Osteocyte (in vitro differentiated cells): ENCODE results near the gene ZNF576. TPM values are rescaled to one million over a fixed set of nuclear protein-coding genes. Genes with fewer than 3 reads are reported as not detected.
"Not testable (repeated sequence)": the region's sequence is repeated elsewhere in the genome, so short reads cannot be mapped to it uniquely, and the experiment has no call there.

ENCODE experiments used
- DNase-seq: peaks from one replicate; pipeline ENCODE4 v3.0.0; 2021; ENCODE audit warnings: mixed read lengths; ENCODE audit not compliant: unreplicated experiment; ENCODE audit errors: extremely low spot score
- H3K27ac Mint-ChIP-seq: one replicate; pipeline ENCODE4 v1.8.0; 2021; ENCODE audit warnings: mild to moderate bottlenecking, mixed read lengths; ENCODE audit not compliant: unreplicated experiment
- H3K27me3 Mint-ChIP-seq: one replicate; pipeline ENCODE4 v1.8.0; 2021; ENCODE audit warnings: mixed read lengths; ENCODE audit not compliant: unreplicated experiment
- H3K36me3 Mint-ChIP-seq: one replicate; pipeline ENCODE4 v1.8.0; 2021; ENCODE audit warnings: mixed read lengths; ENCODE audit not compliant: unreplicated experiment
- H3K4me1 Mint-ChIP-seq: one replicate; pipeline ENCODE4 v1.8.0; 2021; ENCODE audit warnings: mixed read lengths; ENCODE audit not compliant: unreplicated experiment
- H3K4me3 Mint-ChIP-seq: one replicate; pipeline ENCODE4 v1.8.0; 2021; ENCODE audit warnings: mild to moderate bottlenecking, moderate library complexity, mixed read lengths; ENCODE audit not compliant: unreplicated experiment
- H3K9me3 Mint-ChIP-seq: one replicate; pipeline ENCODE4 v1.8.0; 2021; ENCODE audit warnings: mixed read lengths; ENCODE audit not compliant: unreplicated experiment
- total RNA-seq: library from RNA; stranded (reverse); gene quantifications from 2 replicates; pipeline ENCODE4 v1.2.1, GENCODE V29; 2021
- TF ChIP-seq, protein P1 (sequence below): fragments of 200-600 bp; sonication (generic); IDR thresholded peaks from 2 replicates; pipeline ENCODE4 v1.5.0; 2021; ENCODE audit warnings: antibody characterized with exemption, mild to moderate bottlenecking, moderate library complexity

Gene ZNF576
- total RNA-seq, 1 donor from 2014 or later, result 13.2 TPM

DNA sequence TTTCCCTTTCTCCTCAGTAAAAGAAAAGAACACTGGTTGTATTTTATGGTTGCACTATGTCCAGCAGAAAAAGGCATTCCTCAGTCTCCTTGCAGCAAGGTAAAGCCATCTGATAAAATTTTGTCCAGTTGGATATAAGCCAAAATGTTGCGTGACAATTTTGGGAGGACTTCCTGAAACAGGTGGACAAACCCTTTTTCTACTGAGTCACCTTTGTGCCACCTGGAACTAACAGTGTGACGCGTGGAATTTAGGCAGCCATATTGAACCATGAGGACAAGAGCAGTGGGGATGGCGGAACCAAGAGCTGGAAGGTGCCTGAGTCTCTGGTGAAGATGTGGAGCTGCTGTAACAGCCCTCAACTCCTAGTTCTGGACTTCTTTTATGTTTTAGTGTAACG lies 35.1 kb downstream of the ZNF576 start:
- H3K4me3 Mint-ChIP-seq, result no peak overlapping the region
- no peaks in the 10 kb centered on the region for H3K9me3 Mint-ChIP-seq
- peaks cover 7% of the 10 kb centered on the region for H3K4me1 Mint-ChIP-seq
- TF ChIP-seq, protein P1, sequence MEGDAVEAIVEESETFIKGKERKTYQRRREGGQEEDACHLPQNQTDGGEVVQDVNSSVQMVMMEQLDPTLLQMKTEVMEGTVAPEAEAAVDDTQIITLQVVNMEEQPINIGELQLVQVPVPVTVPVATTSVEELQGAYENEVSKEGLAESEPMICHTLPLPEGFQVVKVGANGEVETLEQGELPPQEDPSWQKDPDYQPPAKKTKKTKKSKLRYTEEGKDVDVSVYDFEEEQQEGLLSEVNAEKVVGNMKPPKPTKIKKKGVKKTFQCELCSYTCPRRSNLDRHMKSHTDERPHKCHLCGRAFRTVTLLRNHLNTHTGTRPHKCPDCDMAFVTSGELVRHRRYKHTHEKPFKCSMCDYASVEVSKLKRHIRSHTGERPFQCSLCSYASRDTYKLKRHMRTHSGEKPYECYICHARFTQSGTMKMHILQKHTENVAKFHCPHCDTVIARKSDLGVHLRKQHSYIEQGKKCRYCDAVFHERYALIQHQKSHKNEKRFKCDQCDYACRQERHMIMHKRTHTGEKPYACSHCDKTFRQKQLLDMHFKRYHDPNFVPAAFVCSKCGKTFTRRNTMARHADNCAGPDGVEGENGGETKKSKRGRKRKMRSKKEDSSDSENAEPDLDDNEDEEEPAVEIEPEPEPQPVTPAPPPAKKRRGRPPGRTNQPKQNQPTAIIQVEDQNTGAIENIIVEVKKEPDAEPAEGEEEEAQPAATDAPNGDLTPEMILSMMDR, result no peak
- no peak overlapping the region for H3K27ac Mint-ChIP-seq
- DNase-seq, result no peak
- H3K36me3 Mint-ChIP-seq, result no peaks in the 10 kb centered on the region
- H3K27me3 Mint-ChIP-seq, result peaks cover 7% of the 10 kb centered on the region

DNA sequence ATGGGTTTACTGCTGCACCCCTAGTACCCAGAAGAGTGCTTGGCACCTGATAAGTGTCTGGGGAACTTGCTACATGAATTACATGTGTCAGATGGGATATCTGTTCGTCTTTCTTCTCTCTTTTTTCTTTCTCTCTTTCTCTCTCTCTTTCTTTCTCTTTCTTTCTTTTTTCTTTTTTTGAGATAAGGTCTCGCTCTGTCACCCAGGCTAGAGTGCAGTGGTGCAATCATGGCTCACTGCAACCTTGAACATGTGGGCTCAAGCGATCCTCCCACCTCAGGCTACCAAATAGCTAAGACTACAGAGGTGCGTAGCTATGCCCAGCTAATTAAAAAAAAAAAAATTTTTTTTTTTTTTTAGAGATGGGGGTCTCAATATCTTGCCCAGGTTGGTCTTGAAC lies 37.1 kb downstream of the ZNF576 start:
- H3K4me1 Mint-ChIP-seq, result peaks cover 7% of the 10 kb centered on the region
- H3K9me3 Mint-ChIP-seq, result no peaks in the 10 kb centered on the region
- TF ChIP-seq, protein P1, result no peak
- DNase-seq, result no peak
- H3K27me3 Mint-ChIP-seq, result peaks cover 18% of the 10 kb centered on the region
- no peaks in the 10 kb centered on the region for H3K36me3 Mint-ChIP-seq
- no peak overlapping the region for H3K4me3 Mint-ChIP-seq
- no peak overlapping the region for H3K27ac Mint-ChIP-seq

DNA sequence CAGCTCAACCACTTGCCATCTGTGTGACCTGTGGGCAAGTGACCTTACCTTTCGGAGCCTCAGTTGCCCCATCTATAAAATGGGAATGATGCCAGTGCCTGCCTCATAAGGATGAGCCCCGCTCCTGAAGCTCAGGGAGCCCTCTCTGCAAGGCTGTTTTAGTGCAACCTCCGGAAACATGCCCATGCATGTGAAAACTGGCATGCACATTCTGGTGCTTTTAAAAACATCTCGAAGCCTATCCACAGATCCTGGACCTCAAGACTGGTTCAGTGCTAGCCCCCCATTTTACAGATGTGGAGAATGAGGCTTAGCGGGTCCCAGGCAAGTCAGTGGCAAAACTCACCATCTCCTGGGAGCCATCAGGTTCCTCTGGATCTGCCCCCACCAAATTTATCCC lies 37.7 kb downstream of the ZNF576 start:
- TF ChIP-seq, protein P1, result no peak
- H3K4me3 Mint-ChIP-seq, result no peak overlapping the region
- H3K4me1 Mint-ChIP-seq, result peaks cover 11% of the 10 kb centered on the region
- no peak overlapping the region for H3K27ac Mint-ChIP-seq
- DNase-seq, result no peak
- H3K9me3 Mint-ChIP-seq, result no peaks in the 10 kb centered on the region
- H3K36me3 Mint-ChIP-seq, result no peaks in the 10 kb centered on the region
- peaks cover 24% of the 10 kb centered on the region for H3K27me3 Mint-ChIP-seq

DNA sequence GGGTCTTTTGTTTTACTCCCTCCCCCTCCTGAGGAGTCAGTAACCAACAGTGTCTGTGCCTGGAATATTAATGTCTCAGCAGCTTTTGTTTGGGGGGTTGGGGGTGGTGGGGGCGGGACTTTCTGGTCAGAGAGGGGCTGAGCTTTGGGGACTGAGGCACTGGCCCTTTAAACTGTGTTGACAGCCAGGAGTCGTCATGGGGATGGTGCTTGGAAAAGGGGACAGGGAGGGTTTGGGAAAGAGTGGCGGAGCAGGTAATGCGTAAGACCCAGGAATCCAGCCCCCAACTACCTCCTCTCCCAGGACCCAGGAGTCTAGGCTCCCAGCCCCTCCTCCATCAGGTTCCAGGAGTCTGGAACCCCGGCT lies 38.1 kb downstream of the ZNF576 start:
- TF ChIP-seq, protein P1, result no peak
- H3K27ac Mint-ChIP-seq, result no peak overlapping the region
- DNase-seq, result no peak
- peaks cover 12% of the 10 kb centered on the region for H3K4me1 Mint-ChIP-seq
- H3K27me3 Mint-ChIP-seq, result peaks cover 26% of the 10 kb centered on the region
- H3K4me3 Mint-ChIP-seq, result no peak overlapping the region
- H3K9me3 Mint-ChIP-seq, result no peaks in the 10 kb centered on the region
- H3K36me3 Mint-ChIP-seq, result no peaks in the 10 kb centered on the region

DNA sequence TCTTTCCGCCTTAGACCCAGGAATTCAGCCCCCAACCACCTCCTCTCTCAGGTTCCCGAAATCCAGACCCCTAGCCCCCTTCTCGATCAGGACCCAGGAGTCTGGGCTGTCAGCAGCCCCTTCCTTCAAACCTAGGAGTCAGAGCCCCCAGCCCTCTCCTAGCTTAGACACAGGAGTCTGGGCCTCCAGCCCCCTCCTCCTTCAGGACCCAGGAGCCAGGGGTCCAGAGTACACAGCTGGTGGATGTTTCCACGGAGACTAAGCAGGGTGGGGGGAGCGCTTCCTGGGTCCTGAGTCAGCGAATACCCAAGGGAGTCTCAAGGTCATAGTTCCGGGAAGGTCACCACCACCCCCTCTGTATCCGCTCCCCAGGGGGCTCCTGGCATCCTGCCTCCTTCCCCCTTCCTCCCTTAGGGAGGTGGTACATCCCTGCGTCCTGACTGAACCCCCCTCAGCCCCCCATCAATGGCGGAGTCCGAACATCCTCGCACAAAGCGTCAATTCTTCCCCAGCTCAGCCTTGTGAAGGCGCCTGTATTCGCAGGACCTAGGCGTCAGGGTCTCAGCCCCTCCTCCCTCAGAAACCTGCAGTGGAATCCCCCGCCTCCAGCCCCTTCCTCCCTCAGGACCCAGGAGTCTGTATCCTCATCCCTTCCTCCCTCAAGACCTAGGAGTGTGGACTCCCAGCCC lies 38.6 kb downstream of the ZNF576 start:
- H3K4me3 Mint-ChIP-seq, result peak overlapping the region; percentile 45
- H3K36me3 Mint-ChIP-seq, result no peaks in the 10 kb centered on the region
- no peaks in the 10 kb centered on the region for H3K9me3 Mint-ChIP-seq
- no peak for DNase-seq
- TF ChIP-seq, protein P1, result no peak
- H3K4me1 Mint-ChIP-seq, result peaks cover 12% of the 10 kb centered on the region
- peaks cover 26% of the 10 kb centered on the region for H3K27me3 Mint-ChIP-seq
- no peak overlapping the region for H3K27ac Mint-ChIP-seq

DNA sequence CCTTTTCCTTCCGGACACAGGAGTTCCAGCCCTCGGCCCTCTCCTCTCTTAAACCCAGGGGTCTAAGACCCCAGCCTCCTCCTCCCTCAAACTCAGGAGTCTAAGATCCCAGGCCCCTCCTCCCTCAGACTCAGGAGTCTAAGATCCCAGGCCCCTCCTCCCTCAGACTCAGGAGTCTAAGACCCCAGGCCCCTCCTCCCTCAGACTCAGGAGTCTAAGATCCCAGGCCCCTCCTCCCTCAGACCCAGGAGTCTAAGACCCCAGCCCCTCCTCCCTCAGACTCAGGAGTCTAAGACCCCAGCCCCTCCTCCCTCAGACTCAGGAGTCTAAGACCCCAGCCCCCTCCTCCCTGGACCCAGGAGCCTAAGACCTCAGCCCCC lies 39.2 kb downstream of the ZNF576 start:
- not testable (repeated sequence) for H3K4me3 Mint-ChIP-seq, H3K9me3 Mint-ChIP-seq, DNase-seq, H3K27ac Mint-ChIP-seq, H3K36me3 Mint-ChIP-seq
- Mint-ChIP-seq H3K4me1 (peaks cover 16% of the 10 kb centered on the region), H3K27me3 (peaks cover 27% of the 10 kb centered on the region)
